Suprapubic skin (tissue), 4 donors: ENCODE measurements around the gene CYFIP2. TPM values are rescaled to one million over a fixed set of nuclear protein-coding genes. Genes with fewer than 3 reads are reported as not detected.
"Not testable (repeated sequence)": the region's sequence is repeated elsewhere in the genome, so short reads cannot be mapped to it uniquely, and the experiment has no call there.

Source experiments
- DNase-seq, 2 donors: peaks; one replicate each; pipeline ENCODE4 v3.0.0-alpha.2; 2019; ENCODE audit warnings: low spot score in 2 of 2
- H3K27ac ChIP-seq: fragments of 200-600 bp; sonication (generic); one replicate; pipeline ENCODE4 v1.5.1; 2019
- H3K27me3 ChIP-seq: fragments of 200-600 bp; sonication (generic); one replicate; pipeline ENCODE4 v1.5.1; 2019
- H3K36me3 ChIP-seq: fragments of 200-600 bp; sonication (generic); one replicate; pipeline ENCODE4 v1.5.1; 2019
- H3K4me1 ChIP-seq: fragments of 200-600 bp; sonication (generic); one replicate; pipeline ENCODE4 v1.5.1; 2019
- H3K4me3 ChIP-seq: fragments of 200-600 bp; sonication (generic); one replicate; pipeline ENCODE4 v1.5.1; 2019; ENCODE audit warnings: mild to moderate bottlenecking
- H3K9me3 ChIP-seq: fragments of 200-600 bp; sonication (generic); one replicate; pipeline ENCODE4 v1.5.1; 2019
- CTCF ChIP-seq, 2 donors: fragments of 200-600 bp in 1 of 2; fragments of 450-650 bp in 1 of 2; sonication (generic) in 1 of 2; IDR thresholded peaks; one replicate each; pipeline ENCODE4 v1.5.1; 2016 to 2019; ENCODE audit warnings: antibody characterized with exemption in 2 of 2, mild to moderate bottlenecking in 1 of 2, moderate library complexity in 1 of 2
- EP300 ChIP-seq: sonication (generic); formaldehyde crosslinking; IDR thresholded peaks from one replicate; pipeline ENCODE4 v1.6.1; 2017; ENCODE audit warnings: antibody characterized with exemption
- POLR2A ChIP-seq, 2 donors: fragments of 450-650 bp; IDR thresholded peaks; one replicate each; pipeline ENCODE4 v1.6.1; 2017; ENCODE audit warnings: antibody characterized with exemption in 2 of 2, mild to moderate bottlenecking in 2 of 2, moderate library complexity in 2 of 2
- POLR2AphosphoS5 ChIP-seq, 3 donors: sonication (generic); formaldehyde crosslinking; IDR thresholded peaks; one replicate each; pipeline ENCODE4 v1.6.1; 2017; ENCODE audit warnings: antibody characterized with exemption in 3 of 3
- WGBS: methylation state at CpG from one replicate; pipeline ENCODE4 v1.1.5; 2018; 5-methylcytosine and 5-hydroxymethylcytosine counted together
- total RNA-seq, 4 donors: library from RNA; depleted of rRNA; stranded (reverse); fragments of >200 nt; gene quantifications; one replicate each; pipeline ENCODE4 v1.1.0, GENCODE V29; 2016

Gene CYFIP2
- total RNA-seq, 4 donors from 2014 or later = 12.7 to 17.1 (median 14.9) TPM

- Histone ChIP-seq H3K27me3 (no peaks in the 10 kb centered on the region), H3K4me1 (no peaks in the 10 kb centered on the region), H3K4me3 (no peak overlapping the region), H3K9me3 (no peaks in the 10 kb centered on the region), H3K27ac (no peak overlapping the region), H3K36me3 (no peaks in the 10 kb centered on the region)
- no peak for DNase-seq
- TF ChIP-seq POLR2A (IDR thresholded peaks at IDR 0.05) = no peak
Measured at GRCh38 chr5:157398305-157398704, 132.4 kb downstream of the CYFIP2 start.

- Histone ChIP-seq H3K27ac (no peak overlapping the region), H3K9me3 (no peaks in the 10 kb centered on the region), H3K27me3 (no peaks in the 10 kb centered on the region), H3K4me3 (no peak overlapping the region), H3K4me1 (no peaks in the 10 kb centered on the region), H3K36me3 (no peaks in the 10 kb centered on the region)
- 69% methylated on average over 5 of the region's 5 CpGs for WGBS
- TF ChIP-seq POLR2AphosphoS5 (IDR thresholded peaks at IDR 0.05) = no peak
- TF ChIP-seq CTCF (IDR thresholded peaks at IDR 0.05) = no peak
- TF ChIP-seq EP300 = no peak
- TF ChIP-seq POLR2A (IDR thresholded peaks at IDR 0.05) = no peak
- DNase-seq = no peak
Measured at GRCh38 chr5:157400741-157401495, 135.0 kb downstream of the CYFIP2 start.

GRCh38 chr5:157415838-157416237 is 149.9 kb downstream of the CYFIP2 start:
- TF ChIP-seq POLR2AphosphoS5 (IDR thresholded peaks at IDR 0.05) = no peak
- TF ChIP-seq EP300 = no peak
- TF ChIP-seq POLR2A (IDR thresholded peaks at IDR 0.05) = no peak
- no peak for TF ChIP-seq CTCF (IDR thresholded peaks at IDR 0.05)

GRCh38 chr5:157419521-157419920 is 153.6 kb downstream of the CYFIP2 start:
- not testable (repeated sequence) for H3K9me3 ChIP-seq, H3K4me1 ChIP-seq, H3K36me3 ChIP-seq, DNase-seq, H3K27me3 ChIP-seq, H3K4me3 ChIP-seq, H3K27ac ChIP-seq
- WGBS = no CpG with 5 or more reads among the region's 30 CpGs

More at GRCh38 chr5:157415838-157416237, 149.9 kb downstream of the CYFIP2 start:
- Histone ChIP-seq H3K27ac (no peak overlapping the region), H3K4me3 (no peak overlapping the region), H3K27me3 (no peaks in the 10 kb centered on the region), H3K4me1 (no peaks in the 10 kb centered on the region), H3K36me3 (no peaks in the 10 kb centered on the region), H3K9me3 (no peaks in the 10 kb centered on the region)
- no peak for DNase-seq

- H3K9me3 ChIP-seq, H3K4me1 ChIP-seq, H3K27ac ChIP-seq, DNase-seq, H3K27me3 ChIP-seq, H3K4me3 ChIP-seq, H3K36me3 ChIP-seq: not testable (repeated sequence)
- 96% methylated on average over 5 of the region's 5 CpGs for WGBS
Measured at GRCh38 chr5:157429920-157430319, 164.0 kb downstream of the CYFIP2 start.

- 30% methylated on average over 4 of the region's 4 CpGs for WGBS
- H3K9me3 ChIP-seq = no peaks in the 10 kb centered on the region
- no peaks in the 10 kb centered on the region for H3K27me3 ChIP-seq
- TF ChIP-seq POLR2AphosphoS5 (IDR thresholded peaks at IDR 0.05) (no peak), CTCF (IDR thresholded peaks at IDR 0.05) (peak; percentile 36 to 42), POLR2A (IDR thresholded peaks at IDR 0.05) (no peak), EP300 (no peak)
- H3K27ac ChIP-seq = no peak overlapping the region
- no peak overlapping the region for H3K4me3 ChIP-seq
- H3K4me1 ChIP-seq = no peaks in the 10 kb centered on the region
- DNase-seq = no peak
- H3K36me3 ChIP-seq = no peaks in the 10 kb centered on the region
Measured at GRCh38 chr5:157431544-157432200, 165.7 kb downstream of the CYFIP2 start.
